Sigmoid colon (tissue), 7 donors: ENCODE results near the gene CLCA4. TPM values are rescaled to one million over a fixed set of nuclear protein-coding genes. Genes with fewer than 3 reads are reported as not detected.
"Not testable (repeated sequence)": the region's sequence is repeated elsewhere in the genome, so short reads cannot be mapped to it uniquely, and the experiment has no call there.

ENCODE experiments used
- DNase-seq: peaks from one replicate; pipeline ENCODE4 v3.0.0-alpha.2; 2019
- H3K27ac ChIP-seq, 4 donors: fragments of 200-600 bp; sonication (generic); one replicate each; pipeline ENCODE4 v1.5.1; 2016 to 2019; ENCODE audit warnings: mild to moderate bottlenecking in 1 of 4
- H3K27me3 ChIP-seq, 3 donors: fragments of 200-600 bp; sonication (generic); one replicate each; pipeline ENCODE4 v1.5.1; 2019; ENCODE audit warnings: mild to moderate bottlenecking in 1 of 3
- H3K36me3 ChIP-seq, 4 donors: fragments of 200-600 bp; sonication (generic); one replicate each; pipeline ENCODE4 v1.5.1; 2016 to 2019
- H3K4me1 ChIP-seq, 4 donors: fragments of 200-600 bp; sonication (generic); one replicate each; pipeline ENCODE4 v1.5.1; 2017 to 2019
- H3K4me3 ChIP-seq, 4 donors: fragments of 200-600 bp; sonication (generic); one replicate each; pipeline ENCODE4 v1.5.1; 2017 to 2019; ENCODE audit warnings: mild to moderate bottlenecking in 2 of 4, moderate library complexity in 1 of 4
- H3K9me3 ChIP-seq, 4 donors: fragments of 200-600 bp in 3 of 4; sonication (generic) in 3 of 4; one replicate each; pipeline versions ENCODE4 v1.5.1 to v1.6.1; 2013 to 2019
- EP300 ChIP-seq, 4 donors: sonication (generic); formaldehyde crosslinking; IDR thresholded peaks; one replicate each; pipeline ENCODE4 v1.6.1; 2017; ENCODE audit warnings: antibody characterized with exemption in 4 of 4
- POLR2A ChIP-seq, 2 donors: fragments of 450-650 bp; IDR thresholded peaks; one replicate each; pipeline ENCODE4 v1.6.1; 2016; ENCODE audit warnings: antibody characterized with exemption in 2 of 2, mild to moderate bottlenecking in 2 of 2, moderate library complexity in 2 of 2
- POLR2AphosphoS5 ChIP-seq, 4 donors: sonication (generic); formaldehyde crosslinking; IDR thresholded peaks; one replicate each; pipeline ENCODE4 v1.6.1; 2017; ENCODE audit warnings: antibody characterized with exemption in 4 of 4
- WGBS, 2 donors: extraction: QIAGEN DNeasy Blood & Tissue Kit; methylation state at CpG; one replicate each; pipeline ENCODE4 v1.1.7; 2013; 5-methylcytosine and 5-hydroxymethylcytosine counted together
- intact Hi-C: fragments of 100-400 bp; cut with DNase I; formaldehyde crosslinking; loops from one replicate; pipeline ENCODE4 v1.15.1; 2023
- polyA plus RNA-seq, 3 donors: library from polyadenylated mRNA; stranded (reverse); fragments of 200-250 nt; gene quantifications; one replicate each; pipeline ENCODE4 v1.2.3, GENCODE V29; 2013
- total RNA-seq, 4 donors: library from RNA; depleted of rRNA; stranded (reverse); fragments of >200 nt; gene quantifications; one replicate each; pipeline ENCODE4 v1.1.0, GENCODE V29; 2016
- TF ChIP-seq, protein P1 (sequence below), 4 experiments: fragments of 450-650 bp in 3 of 4; fragments of 200-600 bp in 1 of 4; IDR thresholded peaks; one replicate each; pipeline ENCODE4 v1.5.1; 2016 to 2019; ENCODE audit warnings: antibody characterized with exemption in 4 of 4, mild to moderate bottlenecking in 3 of 4, moderate library complexity in 2 of 4
- donor health status: healthy with polysubstance abuse.
- donor health status: Bipolar disorder and iron deficiency.
- donor health status: healthy.

CLCA4 gene
- total and polyA plus RNA-seq, 7 donors: 1.7 to 854 (median 168) TPM; not detected in 2

DNA sequence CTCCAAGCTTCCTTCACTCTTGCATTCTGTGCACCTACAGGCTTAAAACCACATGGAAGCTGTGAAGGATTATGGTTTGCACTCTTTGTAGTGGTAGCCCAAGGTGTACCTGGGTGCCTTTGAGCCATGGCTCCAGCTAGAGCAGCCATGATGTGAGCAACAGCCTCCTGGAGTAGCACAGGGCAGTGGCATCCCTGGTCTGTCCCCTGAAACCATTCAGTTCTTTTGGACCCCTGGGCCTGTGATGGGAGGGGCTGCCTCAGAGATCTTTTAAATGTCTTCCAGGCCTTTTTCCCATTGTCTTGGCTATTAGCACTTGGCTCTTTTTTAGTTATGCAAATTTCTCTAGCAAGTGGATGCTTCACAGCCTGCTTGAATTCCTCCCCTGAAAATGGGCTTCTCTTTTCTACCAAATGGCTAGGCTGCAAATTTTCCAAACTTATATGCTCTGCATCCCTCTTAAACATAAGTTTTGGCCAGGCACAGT lies 47.4 kb downstream of the CLCA4 start:
- Histone ChIP-seq H3K27ac (no peak overlapping the region), H3K9me3 (peaks cover 4 to 8% (median 5%) of the 10 kb centered on the region in 4 donors), H3K4me3 (no peak overlapping the region), H3K27me3 (no peaks in the 10 kb centered on the region), H3K4me1 (no peaks in the 10 kb centered on the region), H3K36me3 (no peaks in the 10 kb centered on the region)
- intact Hi-C loops: no loop called here
- no peak for DNase-seq
- TF ChIP-seq, protein P1, sequence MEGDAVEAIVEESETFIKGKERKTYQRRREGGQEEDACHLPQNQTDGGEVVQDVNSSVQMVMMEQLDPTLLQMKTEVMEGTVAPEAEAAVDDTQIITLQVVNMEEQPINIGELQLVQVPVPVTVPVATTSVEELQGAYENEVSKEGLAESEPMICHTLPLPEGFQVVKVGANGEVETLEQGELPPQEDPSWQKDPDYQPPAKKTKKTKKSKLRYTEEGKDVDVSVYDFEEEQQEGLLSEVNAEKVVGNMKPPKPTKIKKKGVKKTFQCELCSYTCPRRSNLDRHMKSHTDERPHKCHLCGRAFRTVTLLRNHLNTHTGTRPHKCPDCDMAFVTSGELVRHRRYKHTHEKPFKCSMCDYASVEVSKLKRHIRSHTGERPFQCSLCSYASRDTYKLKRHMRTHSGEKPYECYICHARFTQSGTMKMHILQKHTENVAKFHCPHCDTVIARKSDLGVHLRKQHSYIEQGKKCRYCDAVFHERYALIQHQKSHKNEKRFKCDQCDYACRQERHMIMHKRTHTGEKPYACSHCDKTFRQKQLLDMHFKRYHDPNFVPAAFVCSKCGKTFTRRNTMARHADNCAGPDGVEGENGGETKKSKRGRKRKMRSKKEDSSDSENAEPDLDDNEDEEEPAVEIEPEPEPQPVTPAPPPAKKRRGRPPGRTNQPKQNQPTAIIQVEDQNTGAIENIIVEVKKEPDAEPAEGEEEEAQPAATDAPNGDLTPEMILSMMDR (IDR thresholded peaks at IDR 0.05): no peak
- TF ChIP-seq POLR2A (IDR thresholded peaks at IDR 0.05) (no peak), POLR2AphosphoS5 (IDR thresholded peaks at IDR 0.05) (no peak), EP300 (IDR thresholded peaks at IDR 0.05) (no peak)

DNA sequence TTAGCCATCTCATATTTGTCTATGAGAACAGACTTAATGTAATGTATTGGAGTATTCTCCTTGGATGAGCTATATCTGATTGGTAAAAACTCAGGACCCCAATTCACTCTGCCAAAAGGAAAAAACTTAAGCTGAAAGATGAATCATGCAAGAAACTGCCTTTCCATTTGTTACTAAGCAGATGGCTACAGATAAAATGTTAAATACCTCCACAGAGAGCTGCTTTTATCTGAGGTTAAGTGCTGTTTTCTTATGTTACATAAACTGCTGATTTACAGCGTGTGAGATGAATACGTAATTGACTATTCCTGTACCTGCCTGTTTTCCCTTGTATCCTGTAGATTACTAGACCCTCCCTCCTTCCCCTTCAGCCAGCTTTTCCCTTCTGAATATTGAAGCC lies 49.3 kb downstream of the CLCA4 start:
- no peak overlapping the region for H3K4me3 ChIP-seq
- TF ChIP-seq POLR2AphosphoS5 (IDR thresholded peaks at IDR 0.05): no peak
- no peaks in the 10 kb centered on the region for H3K27me3 ChIP-seq
- no peak for DNase-seq
- intact Hi-C loops: no loop called here
- no peaks in the 10 kb centered on the region for H3K4me1 ChIP-seq
- no peaks in the 10 kb centered on the region for H3K36me3 ChIP-seq
- no peak overlapping the region for H3K27ac ChIP-seq
- 84 to 86% methylated on average over 2 of the region's 2 CpGs for WGBS, 2 donors
- peaks cover 4 to 8% (median 5%) of the 10 kb centered on the region in 4 donors for H3K9me3 ChIP-seq

DNA sequence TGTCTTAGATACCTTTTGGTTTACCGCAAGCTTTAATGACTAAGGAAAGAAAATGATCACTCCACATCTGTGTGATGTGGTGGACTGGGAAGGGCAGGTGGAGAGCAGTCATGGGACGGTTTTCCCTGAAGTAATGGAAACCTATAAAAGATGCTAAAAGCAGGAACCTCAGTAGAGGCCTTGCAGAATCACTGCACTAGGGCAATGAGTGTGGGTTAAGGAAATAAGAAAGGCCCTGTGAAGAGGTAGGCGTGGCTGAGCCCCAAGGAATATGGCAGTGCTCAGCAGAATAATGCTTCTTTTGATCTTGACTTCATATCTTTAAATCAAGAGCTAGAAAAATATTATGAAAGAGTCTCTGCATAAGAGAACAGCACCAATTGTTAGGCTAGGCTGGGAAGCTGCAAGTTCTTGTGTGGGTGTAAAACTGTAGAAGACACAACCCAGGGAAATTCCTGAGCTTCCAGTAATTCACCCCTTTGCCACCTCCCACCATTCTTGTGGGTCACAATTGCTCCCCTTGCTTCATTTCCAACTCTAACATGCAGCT lies 49.9 kb downstream of the CLCA4 start:
- no peak for TF ChIP-seq POLR2AphosphoS5 (IDR thresholded peaks at IDR 0.05)
- no peak for TF ChIP-seq EP300 (IDR thresholded peaks at IDR 0.05)
- TF ChIP-seq, protein P1 (IDR thresholded peaks at IDR 0.05): no peak
- TF ChIP-seq POLR2A (IDR thresholded peaks at IDR 0.05): no peak
- WGBS, 2 donors: 87 to 88% methylated on average over 3 of the region's 3 CpGs
- Histone ChIP-seq H3K27me3 (no peaks in the 10 kb centered on the region), H3K4me1 (no peaks in the 10 kb centered on the region), H3K4me3 (no peak overlapping the region), H3K9me3 (peaks cover 4 to 8% (median 5%) of the 10 kb centered on the region in 4 donors), H3K27ac (no peak overlapping the region), H3K36me3 (no peaks in the 10 kb centered on the region)
- no peak for DNase-seq
- intact Hi-C loops: no loop called here

DNA sequence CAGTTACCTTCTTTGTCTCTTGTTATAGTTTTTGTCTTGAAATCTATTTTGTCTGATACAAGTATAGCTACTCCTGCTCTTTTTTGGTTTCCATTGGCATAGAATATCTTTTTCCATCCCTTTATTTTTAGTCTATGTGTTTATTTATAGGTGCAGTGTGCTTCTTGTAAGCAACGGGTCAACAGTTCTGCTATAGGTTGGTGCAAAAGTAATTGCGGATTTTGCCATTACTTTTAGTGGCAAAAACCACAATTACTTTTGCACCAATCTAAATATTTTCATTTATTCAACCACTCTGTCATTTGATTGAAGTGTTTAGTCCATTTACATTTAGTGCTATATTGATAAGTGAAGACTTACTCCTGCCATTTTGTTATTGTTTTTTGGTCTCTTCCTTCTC lies 59.2 kb downstream of the CLCA4 start:
- H3K27me3 ChIP-seq, H3K4me3 ChIP-seq, DNase-seq, H3K36me3 ChIP-seq, H3K27ac ChIP-seq, H3K4me1 ChIP-seq, H3K9me3 ChIP-seq, intact Hi-C loops: not testable (repeated sequence)
- WGBS, 2 donors: 92 to 97% methylated on average over 2 of the region's 2 CpGs

DNA sequence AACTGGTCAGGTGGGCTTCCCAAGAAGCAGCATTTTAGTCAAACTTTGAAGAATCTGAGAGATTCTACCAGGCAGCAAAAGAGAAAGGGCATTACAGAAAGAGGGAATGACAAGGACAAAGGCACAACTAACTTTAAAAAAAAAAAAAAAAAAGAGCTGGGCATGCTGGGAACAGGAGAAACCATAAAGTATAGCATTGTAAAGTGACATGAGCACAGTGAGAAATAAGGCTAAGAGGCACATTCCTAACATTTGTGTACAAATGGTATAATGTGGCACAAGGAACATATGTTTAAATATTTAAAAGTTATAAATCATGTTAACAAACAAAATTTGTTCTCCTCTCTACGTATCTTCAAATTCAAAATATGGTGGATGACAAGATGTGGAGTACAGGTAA lies 69.6 kb downstream of the CLCA4 start:
- TF ChIP-seq, protein P1 (IDR thresholded peaks at IDR 0.05): no peak
- no peak for TF ChIP-seq POLR2A (IDR thresholded peaks at IDR 0.05)
- no peak for TF ChIP-seq POLR2AphosphoS5 (IDR thresholded peaks at IDR 0.05)
- TF ChIP-seq EP300 (IDR thresholded peaks at IDR 0.05): no peak
- Histone ChIP-seq H3K4me3 (no peak overlapping the region), H3K27me3 (no peaks in the 10 kb centered on the region), H3K4me1 (no peaks in the 10 kb centered on the region), H3K36me3 (no peaks in the 10 kb centered on the region), H3K27ac (no peak overlapping the region), H3K9me3 (peaks cover 0 to 6% (median 2%) of the 10 kb centered on the region in 4 donors)
- intact Hi-C loops: no loop called here
- 9 to 42% methylated on average over 1 of the region's 1 CpG for WGBS, 2 donors
- DNase-seq: no peak

DNA sequence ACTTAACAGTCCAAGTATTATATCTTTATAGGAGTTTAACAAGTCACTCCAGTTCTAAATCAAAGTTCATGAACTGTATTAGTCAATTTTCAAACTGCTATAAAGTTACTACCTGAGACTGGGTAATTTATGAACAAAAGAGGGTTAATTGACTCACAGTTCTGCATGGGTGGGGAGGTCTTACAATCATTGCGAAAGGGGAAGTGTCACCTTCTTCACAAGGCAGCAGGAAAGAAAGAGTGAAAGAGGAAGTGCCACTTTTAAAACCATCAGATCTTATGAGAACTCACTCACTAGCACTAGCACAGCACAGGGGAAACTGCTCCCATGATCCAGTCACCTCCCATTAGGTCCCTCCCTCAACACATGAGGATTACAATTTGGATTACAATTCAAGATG lies 70.0 kb downstream of the CLCA4 start:
- H3K4me3 ChIP-seq: no peak overlapping the region
- TF ChIP-seq POLR2A (IDR thresholded peaks at IDR 0.05) (no peak), POLR2AphosphoS5 (IDR thresholded peaks at IDR 0.05) (no peak), EP300 (IDR thresholded peaks at IDR 0.05) (no peak)
- TF ChIP-seq, protein P1 (IDR thresholded peaks at IDR 0.05): no peak
- WGBS, 2 donors: 2 to 31% methylated on average over 1 of the region's 1 CpG
- no peak for DNase-seq
- H3K27ac ChIP-seq: no peak overlapping the region
- no peaks in the 10 kb centered on the region for H3K36me3 ChIP-seq
- no peaks in the 10 kb centered on the region for H3K27me3 ChIP-seq
- no peaks in the 10 kb centered on the region for H3K4me1 ChIP-seq
- peaks cover 0 to 6% (median 2%) of the 10 kb centered on the region in 4 donors for H3K9me3 ChIP-seq
- intact Hi-C loops: no loop called here
